ENCODE measurements around the gene INF2.

INF2 gene

GRCh38 chr14:104743461-104744380, 54.3 kb downstream of the INF2 start:
- H3K27ac ChIP-seq (ENCODE audit: low read length) = no peak overlapping the region
- H3K79me2 ChIP-seq (ENCODE audit: low read length) = no peaks in the 10 kb centered on the region

GRCh38 chr14:104744484-104744883, 55.1 kb downstream of the INF2 start:
- Histone ChIP-seq H3K4me3 (ENCODE audit: low read length) (no peak overlapping the region), H3K79me2 (ENCODE audit: low read length) (no peaks in the 10 kb centered on the region), H3K4me1 (ENCODE audit: low read length) (no peaks in the 10 kb centered on the region), H3K9me2 (replicated peaks; ENCODE audit: insufficient read depth, low read length) (no peaks in the 10 kb centered on the region), H3K27ac (ENCODE audit: low read length) (no peak overlapping the region), H3K9me3 (replicated peaks; ENCODE audit: insufficient read depth, low read length) (no peaks in the 10 kb centered on the region), H3K4me2 (ENCODE audit: low read depth, low read length) (no peak overlapping the region), H3K9ac (ENCODE audit: low read length) (no peak overlapping the region), H3K36me3 (replicated peaks; ENCODE audit: insufficient read depth, low read length) (no peaks in the 10 kb centered on the region), H3K27me3 (replicated peaks; ENCODE audit: insufficient read depth, low read length) (peaks cover 41% of the 10 kb centered on the region), H3F3A (ENCODE audit: insufficient read depth, low read length) (no peaks in the 10 kb centered on the region), H2AFZ (ENCODE audit: low read length) (no peak overlapping the region), H4K20me1 (ENCODE audit: insufficient read depth, low read length) (no peaks in the 10 kb centered on the region)
- DNase-seq = no peak
- TF ChIP-seq EZH2 (optimal IDR thresholded peaks at IDR 0.05; ENCODE audit: low read depth, low read length) (no peak), EZH2phosphoT487 (IDR thresholded peaks at IDR 0.05; ENCODE audit: low read length) (no peak), CTCF (IDR thresholded peaks at IDR 0.05; ENCODE audit: low read length) (no peak)

More at GRCh38 chr14:104743461-104744380, 54.3 kb downstream of the INF2 start:
- no peak overlapping the region for H3K4me2 ChIP-seq (ENCODE audit: low read depth, low read length)
- no peaks in the 10 kb centered on the region for H3K36me3 ChIP-seq (replicated peaks; ENCODE audit: insufficient read depth, low read length)
- no peak for DNase-seq
- no peak overlapping the region for H2AFZ ChIP-seq (ENCODE audit: low read length)
- H3K27me3 ChIP-seq (replicated peaks; ENCODE audit: insufficient read depth, low read length) = peaks cover 48% of the 10 kb centered on the region
- TF ChIP-seq EZH2 (optimal IDR thresholded peaks at IDR 0.05; ENCODE audit: low read depth, low read length) = no peak
- no peak for TF ChIP-seq CTCF (IDR thresholded peaks at IDR 0.05; ENCODE audit: low read length)
- TF ChIP-seq EZH2phosphoT487 (IDR thresholded peaks at IDR 0.05; ENCODE audit: low read length) = no peak
- no peak overlapping the region for H3K4me3 ChIP-seq (ENCODE audit: low read length)
- no peaks in the 10 kb centered on the region for H4K20me1 ChIP-seq (ENCODE audit: insufficient read depth, low read length)
- no peak overlapping the region for H3K9ac ChIP-seq (ENCODE audit: low read length)
- H3K4me1 ChIP-seq (ENCODE audit: low read length) = no peaks in the 10 kb centered on the region
- H3F3A ChIP-seq (ENCODE audit: insufficient read depth, low read length) = no peaks in the 10 kb centered on the region
- no peaks in the 10 kb centered on the region for H3K9me3 ChIP-seq (replicated peaks; ENCODE audit: insufficient read depth, low read length)
- no peaks in the 10 kb centered on the region for H3K9me2 ChIP-seq (replicated peaks; ENCODE audit: insufficient read depth, low read length)

GRCh38 chr14:104745431-104745830, 56.0 kb downstream of the INF2 start:
- H3K9me3 ChIP-seq (replicated peaks; ENCODE audit: insufficient read depth, low read length) = no peaks in the 10 kb centered on the region
- no peak overlapping the region for H3K27ac ChIP-seq (ENCODE audit: low read length)
- H4K20me1 ChIP-seq (ENCODE audit: insufficient read depth, low read length) = no peaks in the 10 kb centered on the region
- no peak overlapping the region for H3K9ac ChIP-seq (ENCODE audit: low read length)
- H3K9me2 ChIP-seq (replicated peaks; ENCODE audit: insufficient read depth, low read length) = no peaks in the 10 kb centered on the region
- H3K36me3 ChIP-seq (replicated peaks; ENCODE audit: insufficient read depth, low read length) = no peaks in the 10 kb centered on the region
- H3K4me3 ChIP-seq (ENCODE audit: low read length) = no peak overlapping the region
- TF ChIP-seq CTCF (IDR thresholded peaks at IDR 0.05; ENCODE audit: low read length) (no peak), EZH2phosphoT487 (IDR thresholded peaks at IDR 0.05; ENCODE audit: low read length) (no peak), EZH2 (optimal IDR thresholded peaks at IDR 0.05; ENCODE audit: low read depth, low read length) (no peak)
- no peak for DNase-seq
- H3K4me1 ChIP-seq (ENCODE audit: low read length) = no peaks in the 10 kb centered on the region
- H2AFZ ChIP-seq (ENCODE audit: low read length) = no peak overlapping the region
- peaks cover 33% of the 10 kb centered on the region for H3K27me3 ChIP-seq (replicated peaks; ENCODE audit: insufficient read depth, low read length)
- no peaks in the 10 kb centered on the region for H3F3A ChIP-seq (ENCODE audit: insufficient read depth, low read length)
- no peak overlapping the region for H3K4me2 ChIP-seq (ENCODE audit: low read depth, low read length)
- H3K79me2 ChIP-seq (ENCODE audit: low read length) = no peaks in the 10 kb centered on the region

All from MM.1S (cell line).